ENCODE measurements around the gene MYZAP.
A peak's percentile ranks its signal among the peaks of the same experiment; 100 is the strongest.

The MYZAP gene

DNA sequence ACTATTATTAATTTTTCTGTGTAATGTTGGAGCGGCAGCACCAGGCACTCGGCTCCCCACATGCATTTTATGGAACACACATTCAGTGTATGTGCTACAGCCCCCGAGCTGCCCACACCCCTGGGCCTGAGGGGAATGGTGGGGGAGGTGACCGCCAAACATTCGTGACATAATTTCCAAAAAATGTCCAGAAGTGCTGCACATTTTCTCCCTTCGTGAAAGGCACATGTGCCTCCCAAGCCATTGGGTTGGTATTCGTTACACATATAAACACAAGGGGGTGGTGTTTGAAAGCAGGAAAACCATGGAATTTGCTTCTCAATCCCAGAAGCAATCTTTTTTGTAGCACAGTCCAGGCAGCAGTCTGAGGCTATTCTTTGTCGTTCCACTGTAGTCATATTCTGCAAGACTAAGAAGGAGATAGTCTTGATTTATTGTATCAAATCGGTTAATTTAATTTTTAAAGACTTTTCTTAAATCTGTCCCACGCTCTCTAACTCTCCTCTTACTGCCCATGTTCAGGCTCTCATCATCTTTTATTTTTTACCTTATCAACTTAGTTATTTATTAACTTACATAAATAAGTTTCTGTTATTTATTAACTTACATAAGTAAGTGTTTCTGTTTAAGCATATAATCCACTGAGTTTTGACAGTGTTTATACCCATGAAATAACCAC is 75.6 kb downstream of the MYZAP start:
- DNase-seq: peak; percentile 79

DNA sequence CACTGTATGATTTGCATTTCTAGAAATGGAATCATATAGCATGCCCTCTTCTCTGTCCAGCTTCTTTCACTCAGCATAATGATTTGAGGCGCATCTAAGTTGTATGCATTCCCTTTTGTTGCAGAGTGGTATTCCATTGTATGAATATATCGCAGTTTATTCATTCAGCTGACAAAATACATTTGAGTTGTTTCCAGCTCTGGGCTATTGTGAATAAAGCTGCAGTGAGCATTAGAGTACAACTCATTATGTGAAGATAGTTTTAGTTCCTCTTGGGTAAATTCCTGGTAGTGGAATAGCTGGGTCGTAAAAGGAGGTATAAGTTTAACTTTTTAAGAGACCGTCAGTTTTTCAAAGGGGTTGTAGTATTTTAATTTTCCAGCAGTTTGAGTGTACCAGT is 76.3 kb downstream of the MYZAP start:
- DNase-seq: no peak

DNA sequence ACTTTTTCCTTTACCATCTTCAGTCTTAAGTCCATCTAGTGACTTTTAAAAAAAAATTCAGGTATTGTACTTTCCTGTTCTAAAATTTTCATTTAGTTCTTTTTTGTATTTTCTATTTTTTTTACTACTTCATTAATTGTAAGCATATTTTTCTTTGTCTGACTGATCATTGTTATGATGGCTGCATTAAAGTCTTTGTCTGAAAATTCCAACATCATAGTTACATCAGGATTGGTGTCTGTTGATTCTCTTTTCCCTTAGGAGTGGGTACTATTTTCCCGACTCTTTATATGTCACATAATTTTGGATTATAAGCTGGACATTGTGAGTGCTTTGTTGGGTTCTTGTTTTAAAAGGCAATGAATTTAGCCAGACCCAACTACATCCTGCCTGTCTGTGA is 79.9 kb downstream of the MYZAP start:
- no peak for DNase-seq

DNA sequence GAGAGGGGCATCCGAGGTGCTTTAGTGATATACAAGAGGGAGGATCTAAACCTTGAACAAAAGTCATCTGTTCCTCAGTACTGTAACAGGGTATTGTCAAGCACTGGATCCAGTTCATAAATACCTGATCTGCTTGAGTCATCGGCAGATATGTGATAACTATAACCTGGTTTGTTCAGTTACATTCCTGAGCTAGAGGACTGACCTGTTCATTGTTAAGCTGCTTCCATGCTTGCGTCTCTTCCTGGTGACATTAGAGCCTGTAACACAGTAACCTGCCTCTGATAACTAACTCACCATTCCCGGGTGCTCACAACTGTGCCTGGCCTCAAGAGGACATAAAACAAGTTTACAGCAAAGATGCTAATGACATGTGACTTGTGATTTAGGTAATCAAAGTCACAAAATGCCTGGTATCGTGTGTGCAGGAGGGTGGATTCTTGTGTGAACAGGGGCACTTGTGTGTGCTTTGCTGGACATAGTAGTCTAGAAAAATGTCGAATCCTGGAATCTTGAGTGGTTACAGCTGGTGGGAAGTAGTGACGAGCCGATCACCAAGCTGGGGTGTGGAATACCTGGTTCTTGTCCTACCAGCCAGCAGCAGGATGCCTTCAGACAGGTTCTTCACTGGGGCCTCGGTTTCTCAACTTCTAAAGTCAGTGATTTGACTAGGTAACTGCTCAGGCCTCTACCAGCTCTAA is 83.9 kb downstream of the MYZAP start:
- DNase-seq: no peak

DNA sequence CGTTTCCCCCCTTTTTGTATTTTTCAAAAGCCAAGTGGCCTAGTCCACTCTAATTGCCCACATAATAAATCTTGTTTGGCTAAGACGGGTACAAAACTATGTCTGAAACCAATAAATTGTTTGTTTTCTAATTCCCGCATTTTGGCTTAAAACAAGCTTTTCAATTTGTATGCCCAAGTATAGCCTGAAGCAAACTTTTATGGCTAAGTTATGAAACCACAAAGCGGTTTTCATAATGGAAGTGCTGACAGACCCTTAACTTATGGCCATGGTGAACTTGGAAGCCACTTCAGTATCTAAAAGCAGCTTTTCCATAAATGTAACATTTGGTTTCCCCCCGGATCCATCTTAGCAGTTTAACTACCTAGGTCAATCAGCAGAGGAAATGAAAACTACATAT is 84.9 kb downstream of the MYZAP start:
- peak; percentile 57 for DNase-seq

DNA sequence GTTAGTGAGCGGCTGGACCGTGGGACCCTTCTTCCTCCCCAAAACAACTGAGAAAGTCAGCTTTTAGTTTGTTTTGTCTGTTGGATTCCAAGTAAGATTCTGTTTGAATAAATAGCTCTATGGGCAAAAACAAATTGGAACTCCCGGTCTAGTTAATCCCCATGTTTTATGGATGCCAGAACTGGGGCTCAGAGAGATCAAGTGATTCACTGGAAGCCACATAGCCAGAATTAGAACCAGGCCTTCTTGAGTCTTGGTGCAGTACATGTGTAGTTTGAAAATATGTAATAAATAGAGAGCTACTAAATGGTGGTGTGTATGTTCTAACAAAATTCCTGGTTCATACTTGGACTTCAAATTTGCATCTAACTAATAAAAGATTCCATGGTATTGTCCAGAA is 85.5 kb downstream of the MYZAP start:
- DNase-seq: no peak

DNA sequence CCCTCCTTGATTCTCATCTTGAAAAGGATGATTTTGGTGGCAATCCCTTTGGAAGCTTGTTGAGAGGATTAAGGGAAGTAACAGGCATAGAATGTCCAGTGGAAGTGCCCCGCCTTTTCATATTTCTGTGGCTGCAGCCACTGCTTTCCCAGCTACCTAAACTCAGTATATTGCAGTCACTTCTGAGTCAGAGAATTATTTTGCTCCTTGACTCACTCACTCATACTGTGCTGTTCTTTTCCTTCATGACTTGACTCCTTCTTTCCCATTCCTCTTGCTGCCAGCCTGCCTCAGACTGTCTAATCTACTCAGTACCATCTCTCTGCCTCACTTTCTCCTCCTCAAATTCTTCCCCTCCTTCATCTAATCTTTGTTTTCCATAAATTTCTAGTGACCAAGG is 88.3 kb downstream of the MYZAP start:
- peak; percentile 61 for DNase-seq

DNA sequence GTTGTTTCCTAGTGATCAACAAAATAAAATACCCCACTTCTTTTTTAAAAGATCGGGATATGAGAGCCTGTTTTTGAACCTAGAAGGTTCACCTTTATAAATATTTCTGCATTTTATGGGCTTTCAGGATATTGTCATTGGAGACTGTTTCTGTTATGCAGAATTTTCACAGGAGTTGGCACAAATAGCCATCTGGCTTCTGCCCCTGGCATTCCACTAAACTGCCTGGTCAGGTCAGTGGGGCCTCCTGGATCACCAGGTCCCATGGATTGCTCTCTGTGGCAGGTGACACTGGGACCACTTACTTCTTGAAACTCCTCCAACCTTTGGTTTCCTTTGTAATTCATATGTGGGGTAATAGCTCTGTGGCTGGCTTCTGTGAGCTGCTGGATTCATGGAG is 89.3 kb downstream of the MYZAP start:
- no peak for DNase-seq

DNA sequence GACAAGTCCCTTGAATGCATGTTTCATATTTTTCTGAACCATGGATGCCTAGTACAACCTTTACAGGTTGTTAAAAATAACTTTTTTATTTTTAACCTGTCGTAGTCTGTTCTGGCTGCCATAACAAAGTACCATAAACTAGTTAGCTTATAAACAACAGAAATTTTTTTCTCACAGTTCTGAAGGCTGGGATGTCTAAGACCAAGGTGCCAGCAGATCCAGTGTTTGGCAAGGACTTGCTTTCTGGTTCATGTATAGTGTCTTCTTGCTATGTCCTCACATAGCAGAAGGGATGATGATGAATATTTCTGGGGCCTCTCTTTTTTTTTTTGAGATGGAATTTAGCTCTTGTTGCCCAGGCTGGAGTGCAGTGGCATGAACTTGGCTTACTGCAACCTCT is 91.8 kb downstream of the MYZAP start:
- no peak for DNase-seq

DNA sequence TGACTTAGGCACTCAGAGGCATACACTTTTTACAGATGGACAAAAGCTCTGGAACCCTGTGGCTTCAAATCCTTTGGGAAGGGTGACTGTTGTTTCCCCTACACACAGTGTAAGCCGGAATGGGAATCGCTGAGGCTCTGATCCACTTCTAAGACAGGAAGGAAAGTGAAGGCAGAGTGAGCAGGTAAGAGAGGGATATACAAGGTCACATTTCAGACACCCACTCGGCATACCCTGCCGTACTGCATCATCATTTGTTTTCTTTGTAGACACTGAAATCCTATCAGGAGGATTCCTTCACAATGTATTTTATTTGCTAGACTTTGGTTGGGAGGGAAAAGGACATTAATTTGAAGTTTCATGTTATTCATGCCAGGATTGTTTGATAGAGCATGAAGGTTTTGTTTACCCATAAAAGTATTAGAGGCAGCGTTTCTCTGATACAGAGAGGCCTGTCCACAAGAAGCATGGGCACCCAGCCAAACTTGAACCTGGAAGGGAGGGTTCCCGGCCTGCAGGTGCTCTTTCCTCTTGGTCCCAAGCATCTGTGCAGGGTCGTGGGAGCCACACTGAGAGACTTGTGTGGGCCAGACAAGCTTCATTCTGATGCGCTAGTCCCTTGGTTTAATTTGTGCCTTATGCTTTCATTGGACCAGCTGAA is 92.9 kb downstream of the MYZAP start:
- no peak for DNase-seq

DNA sequence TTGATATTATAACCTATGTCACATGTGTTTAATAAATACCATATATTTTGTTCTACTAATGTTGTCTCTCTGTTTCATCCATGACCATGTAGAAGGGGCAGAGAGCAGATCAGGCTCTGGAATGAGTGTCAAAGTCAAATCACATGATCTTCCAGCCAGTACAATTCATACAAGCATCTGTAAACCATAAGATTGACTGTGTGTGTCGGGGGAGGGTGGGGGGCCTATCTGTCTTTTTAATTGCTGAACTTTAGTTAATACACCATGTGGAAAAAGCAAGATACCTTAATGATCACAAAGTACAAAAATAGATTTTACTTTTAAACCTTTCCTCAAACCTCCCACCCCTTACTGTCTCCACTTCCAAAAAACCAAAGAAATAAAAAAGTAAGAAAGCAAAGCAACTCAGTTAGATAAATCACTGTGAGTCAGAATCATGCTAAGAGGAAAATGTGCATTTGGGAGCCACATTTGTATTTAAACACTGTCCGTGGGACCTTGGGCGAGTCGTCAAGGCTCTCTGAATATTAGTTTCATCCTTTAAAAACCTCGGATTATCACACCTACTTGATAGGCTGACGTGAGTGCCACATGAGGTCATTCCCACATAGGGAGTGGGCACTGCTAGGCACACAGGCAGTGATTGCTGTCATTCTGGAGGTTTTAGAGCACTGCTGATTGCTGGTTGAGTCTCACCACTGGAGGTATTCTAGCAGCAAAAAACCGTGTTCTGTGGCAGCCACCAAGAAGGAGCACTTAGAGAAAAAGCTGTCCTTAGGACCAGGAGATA is 93.8 kb downstream of the MYZAP start:
- DNase-seq: no peak

DNA sequence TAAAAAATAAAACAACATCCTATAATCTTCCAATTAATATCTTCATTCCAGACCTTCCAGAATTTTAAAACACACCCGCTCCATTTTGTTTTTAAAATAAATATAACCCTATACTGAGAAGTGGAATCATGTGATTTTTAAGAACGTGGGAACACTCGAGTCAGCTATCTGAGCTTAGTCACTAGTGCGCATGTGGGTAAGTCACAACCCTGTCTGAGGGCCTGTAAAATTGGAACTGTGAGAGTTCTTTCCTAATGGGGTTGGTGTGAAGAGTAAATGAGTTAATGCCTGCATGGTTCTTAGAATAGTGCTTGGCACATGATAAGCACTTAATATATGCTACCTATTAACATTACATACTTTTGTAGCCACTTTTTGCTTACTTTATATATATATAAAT is 95.0 kb downstream of the MYZAP start:
- no peak for DNase-seq

DNA sequence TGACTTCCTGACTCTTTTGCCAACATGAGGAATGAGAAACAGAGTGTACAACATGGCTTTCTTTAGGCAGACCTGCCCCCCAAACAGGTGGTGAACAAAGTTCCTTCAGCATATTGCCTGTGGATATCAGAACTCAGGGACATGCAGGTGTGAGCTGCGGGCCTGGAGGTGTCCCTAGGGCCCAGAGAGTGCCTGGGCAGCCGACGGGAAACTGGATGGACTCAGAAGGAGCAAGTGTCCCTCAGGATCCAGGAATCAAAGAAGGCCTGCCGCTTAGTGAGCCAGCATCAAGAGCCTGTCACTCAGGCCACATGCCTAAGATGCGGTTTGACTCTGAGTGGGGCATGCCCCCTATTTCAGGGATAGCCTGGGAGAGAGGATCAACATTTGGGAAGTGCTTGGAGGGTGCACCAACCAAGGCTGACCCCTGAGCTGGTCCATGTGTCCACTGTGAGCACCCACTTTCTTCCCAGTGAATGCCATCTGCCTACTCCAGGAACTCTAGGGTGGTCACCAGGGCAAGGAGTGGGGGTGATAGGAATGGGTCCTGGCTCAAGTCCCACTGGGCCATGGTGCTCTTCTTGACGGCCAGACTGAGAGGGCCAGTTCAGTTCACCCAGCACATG is 98.8 kb downstream of the MYZAP start:
- no peak for DNase-seq

DNA sequence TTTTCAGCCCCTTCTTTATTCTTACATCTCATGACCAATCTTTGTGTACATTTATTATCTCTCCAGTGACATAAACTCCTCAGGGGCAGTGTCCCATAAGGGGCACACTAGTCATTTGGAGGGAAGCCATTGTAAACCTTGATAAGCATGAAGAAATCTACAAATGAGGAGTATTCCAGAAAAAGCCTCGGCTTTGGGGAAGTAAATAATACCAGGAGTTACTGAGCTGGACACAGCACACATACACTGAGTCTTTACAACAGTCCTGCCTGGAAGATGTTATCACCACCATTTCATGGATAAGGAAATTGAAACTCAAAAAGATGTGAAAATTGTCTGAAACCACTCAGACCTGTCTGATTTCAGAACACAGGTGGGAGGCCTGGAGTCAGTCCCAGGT is 99.4 kb downstream of the MYZAP start:
- no peak for DNase-seq

DNA sequence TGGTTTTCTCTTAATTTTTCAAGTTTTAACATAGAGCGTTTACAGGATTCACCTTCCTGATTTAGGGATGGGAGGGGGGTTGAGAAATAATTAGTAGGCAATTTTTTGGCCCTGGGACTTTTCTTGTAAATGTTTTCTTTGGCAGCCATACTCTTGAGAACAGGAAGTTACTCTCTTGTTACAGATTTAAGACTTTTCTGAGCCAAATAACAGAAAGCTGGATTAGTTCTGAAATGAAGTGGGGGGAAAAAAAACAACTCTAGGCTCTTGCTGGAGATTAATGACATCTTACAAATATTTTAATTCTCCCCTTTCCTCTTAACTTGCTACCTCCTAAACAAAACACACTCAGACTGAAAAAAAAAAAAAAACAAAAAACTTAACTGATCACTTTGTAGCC is 101.0 kb downstream of the MYZAP start:
- DNase-seq: peak; percentile 38

DNA sequence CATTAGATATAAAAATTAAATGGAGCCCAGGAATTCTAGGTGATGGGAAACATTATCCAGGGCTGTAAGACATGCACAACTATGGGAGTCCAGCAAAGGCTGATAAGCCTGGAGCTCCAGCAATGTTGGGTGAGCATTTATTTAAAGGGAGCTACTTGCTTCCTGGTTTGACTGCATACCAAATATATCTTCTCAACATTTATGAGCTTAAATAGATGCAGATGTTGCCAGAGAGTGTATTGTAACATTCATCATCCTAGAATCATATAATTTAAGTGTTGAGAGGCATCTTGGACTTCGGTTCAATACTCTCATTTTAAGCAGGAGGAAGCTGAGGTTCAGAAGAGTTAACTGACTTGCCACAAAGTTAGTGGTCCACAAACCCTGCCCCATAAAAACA is 102.6 kb downstream of the MYZAP start:
- DNase-seq: peak; percentile 87

DNA sequence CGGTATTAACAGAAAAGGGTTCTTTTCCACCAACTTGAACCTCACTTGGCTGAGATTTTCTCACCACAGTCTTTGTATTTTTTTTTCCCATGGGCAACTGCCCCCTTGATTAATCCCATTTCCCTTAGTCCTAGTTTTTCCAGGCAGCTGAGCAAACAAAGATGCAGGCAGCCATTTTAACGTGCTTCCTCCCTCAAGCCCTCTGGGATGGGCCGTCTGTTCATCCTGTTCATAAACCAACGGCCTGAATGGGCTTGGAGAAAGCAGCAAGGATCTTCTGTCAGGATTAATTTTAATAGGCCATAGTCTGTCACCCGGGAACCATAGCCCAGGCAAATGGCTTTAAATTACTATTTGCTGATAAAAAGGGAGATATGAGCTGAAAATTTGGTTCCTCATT is 104.4 kb downstream of the MYZAP start:
- no peak for DNase-seq

DNA sequence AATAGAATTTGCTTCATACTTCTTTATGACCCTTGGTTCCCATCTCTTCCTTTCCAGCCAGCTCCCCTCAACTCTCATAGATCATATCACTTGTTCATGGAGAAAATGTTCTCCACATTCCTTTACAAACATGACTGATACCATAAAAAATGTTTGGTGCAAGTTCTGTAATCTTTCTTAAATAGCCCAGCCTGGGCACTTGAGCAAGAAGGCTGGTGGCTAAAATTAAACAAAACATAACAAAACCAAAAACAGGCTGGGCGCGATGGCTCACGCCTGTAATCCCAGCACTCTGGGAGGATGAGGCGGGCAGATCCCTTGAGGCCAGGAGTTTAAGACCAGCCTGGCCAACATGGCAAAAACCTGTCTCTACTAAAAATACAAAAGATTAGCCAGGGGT is 105.9 kb downstream of the MYZAP start:
- peak; percentile 69 for DNase-seq

DNA sequence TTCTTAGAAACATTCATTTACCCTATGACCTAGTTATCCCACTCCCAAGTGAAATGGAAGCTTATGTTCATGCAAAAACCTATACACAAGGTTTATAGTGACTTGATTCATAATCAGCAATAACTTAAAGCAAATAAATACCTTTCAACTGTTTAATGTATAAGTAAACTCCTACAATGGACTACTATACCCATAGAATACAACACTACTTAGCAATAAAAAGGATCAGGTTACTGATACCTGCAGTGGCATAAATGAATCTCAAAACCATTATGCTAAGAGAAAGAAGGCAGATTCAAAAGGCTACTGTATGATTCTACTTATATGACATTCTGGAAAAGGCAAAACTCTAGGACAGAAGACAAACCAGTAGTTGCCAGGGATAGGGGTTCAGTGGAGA is 106.5 kb downstream of the MYZAP start:
- DNase-seq: no peak

DNA sequence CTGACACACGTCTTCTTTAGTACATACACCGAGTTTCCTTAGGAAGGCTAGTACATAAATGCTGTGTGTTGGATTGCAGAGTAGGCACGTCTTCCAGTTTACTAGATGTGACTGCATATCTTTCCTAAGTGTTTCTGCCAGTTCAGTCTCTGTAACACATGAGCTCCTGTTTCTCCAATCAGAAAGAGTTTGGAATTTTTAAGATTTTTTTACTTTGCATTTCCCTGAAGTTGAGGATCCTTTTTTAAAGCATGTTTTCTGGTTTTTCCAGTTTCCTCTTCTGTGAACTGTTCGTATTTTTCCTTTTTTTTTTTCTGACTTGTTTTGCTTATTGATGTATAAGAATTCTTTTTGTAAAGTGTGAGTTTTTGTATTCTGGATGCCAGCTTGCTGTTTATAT is 107.3 kb downstream of the MYZAP start:
- no peak for DNase-seq

DNA sequence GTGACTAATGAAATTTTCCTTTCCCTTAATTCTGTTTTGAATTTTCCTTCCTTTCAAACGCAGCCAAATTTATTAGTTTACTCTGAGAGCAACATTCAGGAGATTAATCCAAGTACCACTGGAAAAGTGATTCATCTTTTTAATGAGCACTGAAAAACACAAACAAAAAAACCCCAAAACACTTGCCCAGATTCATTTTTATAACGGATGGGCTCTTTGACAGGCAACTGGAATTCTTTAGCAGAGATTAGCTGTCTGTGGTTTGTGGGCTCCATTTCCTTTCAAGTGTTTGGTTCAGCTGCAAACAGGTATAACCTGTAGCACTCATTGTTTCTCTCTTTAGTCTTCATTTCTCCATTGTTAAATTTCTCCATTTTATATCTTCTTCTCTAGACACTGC is 111.7 kb downstream of the MYZAP start:
- DNase-seq: peak; percentile 14

DNA sequence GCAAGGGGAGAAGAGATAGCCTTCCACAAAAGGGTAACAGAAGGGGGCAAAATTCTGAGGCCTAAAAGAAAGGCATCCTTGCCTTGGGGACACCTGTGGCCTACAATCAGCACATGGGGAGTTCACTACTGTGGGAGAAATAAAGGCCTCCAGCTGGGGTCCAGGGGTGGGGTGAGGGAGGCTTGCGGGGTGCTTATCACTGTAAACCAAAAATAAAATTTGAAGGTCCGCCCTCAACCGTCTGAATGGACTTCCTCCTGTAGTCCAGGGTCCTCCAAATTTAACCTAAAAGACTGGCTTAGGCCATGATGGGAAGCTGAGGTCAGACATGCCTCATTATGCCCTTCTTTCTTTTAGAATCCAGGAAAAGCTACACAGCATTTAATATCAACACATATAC is 112.7 kb downstream of the MYZAP start:
- DNase-seq: no peak

DNA sequence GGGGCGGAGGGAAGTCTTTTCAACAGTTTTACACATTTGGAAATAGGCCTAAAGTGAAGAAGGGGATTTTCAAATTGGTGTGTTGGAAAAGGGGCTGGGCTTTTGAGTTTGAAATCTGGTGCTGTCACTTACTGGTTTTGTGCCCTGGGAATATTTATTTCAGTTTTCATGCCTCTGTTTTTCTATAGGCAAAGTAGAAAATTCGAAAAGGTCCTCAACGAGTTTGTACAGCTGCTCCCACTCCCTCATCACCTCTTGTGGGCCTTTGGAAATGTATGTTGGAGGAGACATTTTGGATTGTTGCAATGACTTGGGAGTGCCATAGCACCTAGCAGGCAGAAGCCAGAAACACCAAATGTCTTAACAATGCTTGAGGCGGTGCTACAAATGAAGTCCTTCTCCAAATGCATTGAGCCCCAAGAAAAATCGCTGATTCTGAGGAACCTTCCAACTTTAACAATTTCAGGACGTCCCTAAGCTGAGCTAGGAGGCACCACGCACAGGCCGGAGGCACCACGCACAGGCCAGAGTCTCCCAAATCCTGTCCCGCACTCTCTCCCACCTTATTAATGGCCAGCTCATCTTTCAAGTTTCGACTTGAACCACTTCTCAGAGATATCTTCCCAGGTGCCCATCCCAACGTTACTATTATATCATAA is 114.2 kb downstream of the MYZAP start:
- DNase-seq: no peak
